ENCODE measurements around the gene DDX54. TPM values are rescaled to one million over a fixed set of nuclear protein-coding genes. Genes with fewer than 3 reads are reported as not detected.

DDX54 gene
- total RNA-seq, 1 donor from 2014 or later = 53.5 TPM

DNA sequence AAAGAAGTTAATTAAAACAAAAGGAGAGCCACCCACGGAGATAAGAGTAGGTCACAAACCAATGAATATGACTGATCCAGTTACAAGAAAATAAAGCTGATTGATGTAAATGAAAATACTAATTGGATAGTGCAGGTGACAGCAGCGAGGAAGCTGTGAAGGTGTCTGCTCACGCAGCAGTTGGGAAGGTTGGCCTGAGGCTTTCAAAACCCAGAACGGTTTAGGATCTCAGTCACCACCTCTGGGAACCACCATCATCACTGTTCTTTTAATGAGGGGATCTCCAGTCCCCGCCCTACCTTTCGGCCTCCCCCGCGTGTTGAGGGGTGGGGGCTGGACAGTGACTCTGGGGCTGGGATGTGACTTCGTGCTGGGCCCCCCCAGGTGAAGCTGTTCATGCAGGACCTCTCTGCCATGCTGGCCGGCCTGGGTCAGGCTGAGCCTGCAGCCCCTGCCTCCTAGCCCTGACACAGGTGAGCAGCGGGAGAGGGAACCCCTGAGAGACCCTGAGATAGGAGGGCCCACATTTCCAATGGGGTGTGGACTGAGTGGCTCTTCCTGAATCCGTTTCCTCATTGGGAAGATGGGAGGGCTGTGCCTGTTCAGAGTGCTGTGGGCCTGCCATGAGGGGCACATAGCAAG is 27.9 kb downstream of the DDX54 start:
- DNase-seq (ENCODE audit: low read depth) (no peak), FAIRE-seq (no peak)
- H3K4me3 Mint-ChIP-seq (ENCODE audit: unreplicated experiment) = no peak overlapping the region
- no peaks in the 10 kb centered on the region for H3K9me3 ChIP-seq (ENCODE audit: insufficient read depth, low read depth, low read length)
- H3K27me3 ChIP-seq (ENCODE audit: insufficient read depth, low read length) = peaks cover 12% of the 10 kb centered on the region
- H2AFZ ChIP-seq (ENCODE audit: low read depth, low read length) = no peak overlapping the region
- no peaks in the 10 kb centered on the region for H3K9me3 Mint-ChIP-seq (ENCODE audit: unreplicated experiment)
- H3K4me2 ChIP-seq (ENCODE audit: low read length) = no peak overlapping the region
- no peak for TF ChIP-seq EZH2 (IDR thresholded peaks at IDR 0.05; ENCODE audit: insufficient read depth, low read length)
- TF ChIP-seq, protein P1, sequence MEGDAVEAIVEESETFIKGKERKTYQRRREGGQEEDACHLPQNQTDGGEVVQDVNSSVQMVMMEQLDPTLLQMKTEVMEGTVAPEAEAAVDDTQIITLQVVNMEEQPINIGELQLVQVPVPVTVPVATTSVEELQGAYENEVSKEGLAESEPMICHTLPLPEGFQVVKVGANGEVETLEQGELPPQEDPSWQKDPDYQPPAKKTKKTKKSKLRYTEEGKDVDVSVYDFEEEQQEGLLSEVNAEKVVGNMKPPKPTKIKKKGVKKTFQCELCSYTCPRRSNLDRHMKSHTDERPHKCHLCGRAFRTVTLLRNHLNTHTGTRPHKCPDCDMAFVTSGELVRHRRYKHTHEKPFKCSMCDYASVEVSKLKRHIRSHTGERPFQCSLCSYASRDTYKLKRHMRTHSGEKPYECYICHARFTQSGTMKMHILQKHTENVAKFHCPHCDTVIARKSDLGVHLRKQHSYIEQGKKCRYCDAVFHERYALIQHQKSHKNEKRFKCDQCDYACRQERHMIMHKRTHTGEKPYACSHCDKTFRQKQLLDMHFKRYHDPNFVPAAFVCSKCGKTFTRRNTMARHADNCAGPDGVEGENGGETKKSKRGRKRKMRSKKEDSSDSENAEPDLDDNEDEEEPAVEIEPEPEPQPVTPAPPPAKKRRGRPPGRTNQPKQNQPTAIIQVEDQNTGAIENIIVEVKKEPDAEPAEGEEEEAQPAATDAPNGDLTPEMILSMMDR (IDR thresholded peaks at IDR 0.05; ENCODE audit: insufficient read depth, low read depth, low read length) = no peak
- no peak overlapping the region for H3K9ac ChIP-seq (ENCODE audit: low read length)
- no peak overlapping the region for H3K27ac ChIP-seq (ENCODE audit: low read depth, low read length)
- peaks cover 17% of the 10 kb centered on the region for H3K4me1 ChIP-seq (ENCODE audit: insufficient read depth, low read length)
- peaks cover 30% of the 10 kb centered on the region for H3K36me3 Mint-ChIP-seq (ENCODE audit: low read depth, unreplicated experiment)
- H4K20me1 ChIP-seq (ENCODE audit: insufficient read depth, low read length) = peaks cover 29% of the 10 kb centered on the region
- H3K36me3 ChIP-seq (ENCODE audit: insufficient read depth, low read length) = peaks cover 11% of the 10 kb centered on the region
- no peak overlapping the region for H3K4me3 ChIP-seq (ENCODE audit: insufficient read depth, low read depth, low read length)
- H3K27me3 Mint-ChIP-seq (ENCODE audit: low read depth, unreplicated experiment) = peaks cover 40% of the 10 kb centered on the region
- no peaks in the 10 kb centered on the region for H3K79me2 ChIP-seq (ENCODE audit: insufficient read depth, low read length)
- peaks cover 15% of the 10 kb centered on the region for H3K4me1 Mint-ChIP-seq (ENCODE audit: low read depth, unreplicated experiment)
- H3K27ac Mint-ChIP-seq (ENCODE audit: unreplicated experiment) = no peak overlapping the region

DNA sequence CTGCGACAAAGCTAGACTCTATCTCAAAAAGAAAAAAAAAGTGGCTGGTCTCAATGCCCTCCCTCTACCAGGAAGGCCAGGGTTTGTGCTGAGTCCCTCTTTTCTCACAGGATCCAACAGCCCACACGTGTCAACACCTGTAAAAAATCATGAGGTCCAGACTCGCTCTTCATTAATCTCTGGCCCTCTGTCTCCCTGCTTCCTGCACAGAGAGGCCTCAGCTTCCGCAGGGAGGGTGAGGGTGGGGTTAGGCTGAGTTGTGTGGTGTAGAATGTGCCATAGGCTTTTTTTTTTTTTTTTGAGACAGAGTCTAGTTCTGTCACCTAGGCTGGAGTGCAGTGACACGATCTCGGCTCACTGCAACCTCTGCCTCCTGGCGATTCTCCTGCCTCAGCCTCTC is 29.6 kb downstream of the DDX54 start:
- Histone ChIP-seq H3K79me2 (ENCODE audit: insufficient read depth, low read length) (no peaks in the 10 kb centered on the region), H3K4me1 (ENCODE audit: insufficient read depth, low read length) (peaks cover 10% of the 10 kb centered on the region), H3K4me3 (ENCODE audit: insufficient read depth, low read depth, low read length) (no peak overlapping the region), H3K27ac (ENCODE audit: low read depth, low read length) (no peak overlapping the region), H3K9me3 (ENCODE audit: insufficient read depth, low read depth, low read length) (no peaks in the 10 kb centered on the region), H4K20me1 (ENCODE audit: insufficient read depth, low read length) (peaks cover 21% of the 10 kb centered on the region), H3K4me2 (ENCODE audit: low read length) (no peak overlapping the region), H3K36me3 (ENCODE audit: insufficient read depth, low read length) (peaks cover 8% of the 10 kb centered on the region), H2AFZ (ENCODE audit: low read depth, low read length) (no peak overlapping the region), H3K27me3 (ENCODE audit: insufficient read depth, low read length) (peaks cover 19% of the 10 kb centered on the region), H3K9ac (ENCODE audit: low read length) (no peak overlapping the region)
- peaks cover 49% of the 10 kb centered on the region for H3K27me3 Mint-ChIP-seq (ENCODE audit: low read depth, unreplicated experiment)
- FAIRE-seq (no peak), DNase-seq (ENCODE audit: low read depth) (no peak)
- H3K9me3 Mint-ChIP-seq (ENCODE audit: unreplicated experiment) = no peaks in the 10 kb centered on the region
- H3K4me1 Mint-ChIP-seq (ENCODE audit: low read depth, unreplicated experiment) = peaks cover 10% of the 10 kb centered on the region
- peaks cover 26% of the 10 kb centered on the region for H3K36me3 Mint-ChIP-seq (ENCODE audit: low read depth, unreplicated experiment)
- H3K4me3 Mint-ChIP-seq (ENCODE audit: unreplicated experiment) = no peak overlapping the region
- H3K27ac Mint-ChIP-seq (ENCODE audit: unreplicated experiment) = no peak overlapping the region
- TF ChIP-seq, protein P1 (IDR thresholded peaks at IDR 0.05; ENCODE audit: insufficient read depth, low read depth, low read length) = no peak
- TF ChIP-seq EZH2 (IDR thresholded peaks at IDR 0.05; ENCODE audit: insufficient read depth, low read length) = no peak

DNA sequence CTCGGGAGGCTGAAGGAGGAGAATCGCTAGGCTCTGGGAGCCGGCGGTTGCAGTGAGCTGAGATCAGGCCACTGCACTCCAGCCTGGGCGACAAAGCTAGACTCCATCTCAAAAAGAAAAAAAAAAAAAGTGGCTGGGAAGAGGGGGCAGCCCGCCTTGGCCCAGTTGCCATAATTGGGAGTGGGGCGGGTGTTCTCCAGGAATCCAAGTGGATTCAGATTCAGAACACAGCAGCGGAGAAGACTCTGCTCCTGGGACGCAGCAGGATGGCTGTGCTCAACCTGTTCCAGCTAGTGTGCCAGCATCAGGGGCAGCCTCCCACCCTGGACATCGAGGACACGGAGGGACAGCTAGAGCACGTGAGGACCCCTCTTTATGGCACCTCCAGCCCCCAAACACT is 30.2 kb downstream of the DDX54 start:
- H3K4me1 Mint-ChIP-seq (ENCODE audit: low read depth, unreplicated experiment) = peaks cover 4% of the 10 kb centered on the region
- no peak overlapping the region for H3K4me3 Mint-ChIP-seq (ENCODE audit: unreplicated experiment)
- no peaks in the 10 kb centered on the region for H3K9me3 ChIP-seq (ENCODE audit: insufficient read depth, low read depth, low read length)
- peaks cover 15% of the 10 kb centered on the region for H4K20me1 ChIP-seq (ENCODE audit: insufficient read depth, low read length)
- no peak overlapping the region for H3K27ac ChIP-seq (ENCODE audit: low read depth, low read length)
- peaks cover 19% of the 10 kb centered on the region for H3K27me3 ChIP-seq (ENCODE audit: insufficient read depth, low read length)
- H3K4me2 ChIP-seq (ENCODE audit: low read length) = no peak overlapping the region
- peaks cover 53% of the 10 kb centered on the region for H3K27me3 Mint-ChIP-seq (ENCODE audit: low read depth, unreplicated experiment)
- H3K9me3 Mint-ChIP-seq (ENCODE audit: unreplicated experiment) = no peaks in the 10 kb centered on the region
- H3K4me1 ChIP-seq (ENCODE audit: insufficient read depth, low read length) = peaks cover 12% of the 10 kb centered on the region
- FAIRE-seq (no peak), DNase-seq (ENCODE audit: low read depth) (no peak)
- no peak overlapping the region for H3K9ac ChIP-seq (ENCODE audit: low read length)
- peaks cover 23% of the 10 kb centered on the region for H3K36me3 Mint-ChIP-seq (ENCODE audit: low read depth, unreplicated experiment)
- no peak overlapping the region for H3K4me3 ChIP-seq (ENCODE audit: insufficient read depth, low read depth, low read length)
- H3K36me3 ChIP-seq (ENCODE audit: insufficient read depth, low read length) = peaks cover 8% of the 10 kb centered on the region
- H2AFZ ChIP-seq (ENCODE audit: low read depth, low read length) = no peak overlapping the region
- no peaks in the 10 kb centered on the region for H3K79me2 ChIP-seq (ENCODE audit: insufficient read depth, low read length)
- TF ChIP-seq, protein P1 (IDR thresholded peaks at IDR 0.05; ENCODE audit: insufficient read depth, low read depth, low read length) = no peak
- TF ChIP-seq EZH2 (IDR thresholded peaks at IDR 0.05; ENCODE audit: insufficient read depth, low read length) = no peak
- no peak overlapping the region for H3K27ac Mint-ChIP-seq (ENCODE audit: unreplicated experiment)

Measured in astrocyte (in vitro differentiated cells and primary cell).